ENCODE results near the gene HAP1.
A peak's percentile ranks its signal among the peaks of the same experiment; 100 is the strongest.

Gene HAP1

DNA sequence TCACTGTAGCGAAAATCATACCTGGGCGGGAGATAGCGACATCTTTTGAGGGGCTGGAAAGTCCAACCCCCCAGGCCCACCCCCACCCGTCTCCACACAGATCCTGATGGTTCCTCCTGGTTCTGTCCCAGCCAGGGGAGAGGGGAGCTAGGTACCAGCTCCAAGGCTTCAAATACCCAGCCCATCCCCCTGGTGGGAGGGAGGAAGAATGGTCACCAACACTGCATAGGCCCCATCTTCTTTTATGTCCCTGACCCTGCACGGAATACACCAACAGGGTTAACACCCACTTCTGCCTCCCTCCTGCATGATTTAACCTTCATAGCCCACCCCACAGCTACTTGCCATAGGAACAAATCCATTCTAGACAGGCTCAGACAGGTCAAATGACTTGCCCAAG, 9.3 kb downstream of the HAP1 start:
- Histone ChIP-seq H3K4me1 (ENCODE audit: insufficient read depth, poor library complexity, severe bottlenecking) (peaks cover 4% of the 10 kb centered on the region), H3K36me3 (ENCODE audit: low read depth) (no peaks in the 10 kb centered on the region), H3K9me3 (ENCODE audit: severe bottlenecking) (no peaks in the 10 kb centered on the region), H3K27ac (ENCODE audit: poor library complexity, severe bottlenecking) (no peak overlapping the region), H3K4me3 (ENCODE audit: severe bottlenecking) (no peak overlapping the region), H3K27me3 (ENCODE audit: insufficient read depth, poor library complexity, severe bottlenecking) (no peaks in the 10 kb centered on the region)
- DNase-seq (ENCODE audit: low spot score) (no peak), ATAC-seq (ENCODE audit: low read depth) (no peak)
- TF ChIP-seq, protein P1, sequence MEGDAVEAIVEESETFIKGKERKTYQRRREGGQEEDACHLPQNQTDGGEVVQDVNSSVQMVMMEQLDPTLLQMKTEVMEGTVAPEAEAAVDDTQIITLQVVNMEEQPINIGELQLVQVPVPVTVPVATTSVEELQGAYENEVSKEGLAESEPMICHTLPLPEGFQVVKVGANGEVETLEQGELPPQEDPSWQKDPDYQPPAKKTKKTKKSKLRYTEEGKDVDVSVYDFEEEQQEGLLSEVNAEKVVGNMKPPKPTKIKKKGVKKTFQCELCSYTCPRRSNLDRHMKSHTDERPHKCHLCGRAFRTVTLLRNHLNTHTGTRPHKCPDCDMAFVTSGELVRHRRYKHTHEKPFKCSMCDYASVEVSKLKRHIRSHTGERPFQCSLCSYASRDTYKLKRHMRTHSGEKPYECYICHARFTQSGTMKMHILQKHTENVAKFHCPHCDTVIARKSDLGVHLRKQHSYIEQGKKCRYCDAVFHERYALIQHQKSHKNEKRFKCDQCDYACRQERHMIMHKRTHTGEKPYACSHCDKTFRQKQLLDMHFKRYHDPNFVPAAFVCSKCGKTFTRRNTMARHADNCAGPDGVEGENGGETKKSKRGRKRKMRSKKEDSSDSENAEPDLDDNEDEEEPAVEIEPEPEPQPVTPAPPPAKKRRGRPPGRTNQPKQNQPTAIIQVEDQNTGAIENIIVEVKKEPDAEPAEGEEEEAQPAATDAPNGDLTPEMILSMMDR (IDR thresholded peaks at IDR 0.05; ENCODE audit: poor library complexity, severe bottlenecking), result no peak

DNA sequence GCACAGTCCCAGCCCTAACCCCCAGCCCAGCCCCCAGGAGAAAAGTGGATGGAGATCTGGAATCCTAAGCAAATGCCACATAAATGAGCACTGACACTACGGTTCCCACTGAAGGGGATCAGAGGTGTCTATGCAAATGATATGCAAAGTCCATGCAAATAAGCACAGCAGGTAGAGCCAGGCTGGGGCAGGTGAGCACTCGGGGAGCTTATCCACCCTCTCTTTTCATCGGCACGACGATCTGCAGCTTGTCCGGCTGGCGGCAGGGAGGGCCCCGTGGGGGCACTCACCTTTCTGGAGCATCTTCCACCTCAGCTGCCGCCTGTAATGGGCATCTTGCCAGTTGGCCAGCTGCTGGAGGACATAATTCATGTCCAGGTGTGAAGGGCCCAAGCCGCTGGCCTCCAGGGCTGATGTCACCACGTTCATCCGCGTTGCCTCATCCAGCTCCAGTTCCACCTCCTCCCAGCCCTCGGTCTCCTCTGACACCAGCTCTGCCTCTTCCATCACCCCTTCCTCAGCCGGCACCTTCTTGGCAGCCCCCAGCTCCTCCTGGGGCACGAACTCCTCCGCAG, 9.9 kb downstream of the HAP1 start:
- ATAC-seq (ENCODE audit: low read depth) (no peak), DNase-seq (ENCODE audit: low spot score) (no peak)
- H3K27me3 ChIP-seq (ENCODE audit: insufficient read depth, poor library complexity, severe bottlenecking), result no peaks in the 10 kb centered on the region
- H3K27ac ChIP-seq (ENCODE audit: poor library complexity, severe bottlenecking), result no peak overlapping the region
- H3K4me3 ChIP-seq (ENCODE audit: severe bottlenecking), result no peak overlapping the region
- peaks cover 4% of the 10 kb centered on the region for H3K4me1 ChIP-seq (ENCODE audit: insufficient read depth, poor library complexity, severe bottlenecking)
- TF ChIP-seq, protein P1 (IDR thresholded peaks at IDR 0.05; ENCODE audit: poor library complexity, severe bottlenecking), result no peak
- H3K9me3 ChIP-seq (ENCODE audit: severe bottlenecking), result no peaks in the 10 kb centered on the region
- H3K36me3 ChIP-seq (ENCODE audit: low read depth), result no peaks in the 10 kb centered on the region

- H3K27me3 ChIP-seq (ENCODE audit: insufficient read depth, poor library complexity, severe bottlenecking), result no peaks in the 10 kb centered on the region
- DNase-seq (ENCODE audit: low spot score) (no peak), ATAC-seq (ENCODE audit: low read depth) (no peak)
- peaks cover 4% of the 10 kb centered on the region for H3K4me1 ChIP-seq (ENCODE audit: insufficient read depth, poor library complexity, severe bottlenecking)
- TF ChIP-seq, protein P1 (IDR thresholded peaks at IDR 0.05; ENCODE audit: poor library complexity, severe bottlenecking), result no peak
- no peak overlapping the region for H3K4me3 ChIP-seq (ENCODE audit: severe bottlenecking)
- no peaks in the 10 kb centered on the region for H3K36me3 ChIP-seq (ENCODE audit: low read depth)
- no peaks in the 10 kb centered on the region for H3K9me3 ChIP-seq (ENCODE audit: severe bottlenecking)
- H3K27ac ChIP-seq (ENCODE audit: poor library complexity, severe bottlenecking), result no peak overlapping the region
Observed at GRCh38 chr17:41723801-41724475, 10.5 kb downstream of the HAP1 start.

- no peaks in the 10 kb centered on the region for H3K9me3 ChIP-seq (ENCODE audit: severe bottlenecking)
- no peak overlapping the region for H3K27ac ChIP-seq (ENCODE audit: poor library complexity, severe bottlenecking)
- ATAC-seq (ENCODE audit: low read depth), result no peak
- TF ChIP-seq, protein P1 (IDR thresholded peaks at IDR 0.05; ENCODE audit: poor library complexity, severe bottlenecking), result no peak
- no peak for DNase-seq (ENCODE audit: low spot score)
- no peak overlapping the region for H3K4me3 ChIP-seq (ENCODE audit: severe bottlenecking)
- peaks cover 16% of the 10 kb centered on the region for H3K4me1 ChIP-seq (ENCODE audit: insufficient read depth, poor library complexity, severe bottlenecking)
- H3K27me3 ChIP-seq (ENCODE audit: insufficient read depth, poor library complexity, severe bottlenecking), result no peaks in the 10 kb centered on the region
- no peaks in the 10 kb centered on the region for H3K36me3 ChIP-seq (ENCODE audit: low read depth)
Observed at GRCh38 chr17:41722231-41722630, 12.2 kb downstream of the HAP1 start.

DNA sequence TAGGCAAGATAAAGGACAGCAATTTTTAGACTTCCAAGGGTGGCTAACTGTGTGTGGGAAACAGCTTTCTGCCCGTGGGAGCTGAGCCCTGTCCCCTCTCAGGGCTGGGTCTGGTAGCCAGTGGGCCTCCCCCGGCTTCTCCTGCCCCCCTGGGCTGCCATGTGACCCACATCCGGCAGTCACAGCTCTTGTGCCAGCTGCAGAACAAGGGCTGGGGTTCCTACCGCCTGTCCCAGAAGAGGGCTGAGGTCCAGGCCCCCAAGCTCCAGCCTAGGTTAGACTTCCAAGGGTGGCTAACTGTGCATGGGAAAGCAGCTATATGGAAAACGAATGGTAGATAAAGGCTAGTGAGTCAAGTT, 16.2 kb downstream of the HAP1 start:
- no peak for ATAC-seq (ENCODE audit: low read depth)
- no peaks in the 10 kb centered on the region for H3K27me3 ChIP-seq (ENCODE audit: insufficient read depth, poor library complexity, severe bottlenecking)
- no peaks in the 10 kb centered on the region for H3K9me3 ChIP-seq (ENCODE audit: severe bottlenecking)
- peaks cover 12% of the 10 kb centered on the region for H3K4me1 ChIP-seq (ENCODE audit: insufficient read depth, poor library complexity, severe bottlenecking)
- no peak for DNase-seq (ENCODE audit: low spot score)
- no peaks in the 10 kb centered on the region for H3K36me3 ChIP-seq (ENCODE audit: low read depth)
- TF ChIP-seq, protein P1 (IDR thresholded peaks at IDR 0.05; ENCODE audit: poor library complexity, severe bottlenecking), result no peak
- H3K27ac ChIP-seq (ENCODE audit: poor library complexity, severe bottlenecking), result peak overlapping the region; percentile 13
- H3K4me3 ChIP-seq (ENCODE audit: severe bottlenecking), result no peak overlapping the region
